LNCaP clone FGC (cell line): ENCODE measurements around the gene BABAM2.

ENCODE experiments used
- DNase-seq: peaks from one replicate; pipeline ENCODE4 v3.0.0-alpha.2; 2011; ENCODE audit warnings: low read depth
- H3K4me3 ChIP-seq: 2 replicates; pipeline ENCODE4 v1.5.1; 2011; ENCODE audit warnings: mild to moderate bottlenecking, low read depth, low read length, control low read depth
- TF ChIP-seq, protein P1 (sequence below): IDR thresholded peaks from 2 replicates; pipeline ENCODE4 v1.5.1; 2012; ENCODE audit warnings: mild to moderate bottlenecking; ENCODE audit not compliant: control insufficient read depth, insufficient read depth; ENCODE audit errors: extremely low read depth

Gene BABAM2

DNA sequence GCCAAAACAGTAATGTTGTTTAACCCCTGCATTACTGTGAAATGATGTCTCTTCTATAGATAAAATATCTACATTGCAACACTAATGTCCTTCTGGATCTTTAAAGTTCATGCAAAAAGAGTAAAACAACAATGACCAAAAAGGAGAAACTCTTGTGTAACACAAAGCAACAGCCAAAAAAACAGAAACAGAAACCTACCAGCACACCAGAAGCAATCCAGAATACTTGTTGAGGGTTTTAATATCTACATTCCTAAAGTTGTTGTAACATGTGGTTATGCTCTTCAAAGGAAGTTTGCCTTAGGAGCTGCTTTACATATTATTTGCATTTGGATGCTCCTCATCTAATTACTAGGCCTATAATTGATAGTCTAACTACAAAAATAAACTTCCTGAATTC lies 157.2 kb downstream of the BABAM2 start:
- no peak overlapping the region for H3K4me3 ChIP-seq
- TF ChIP-seq, protein P1, sequence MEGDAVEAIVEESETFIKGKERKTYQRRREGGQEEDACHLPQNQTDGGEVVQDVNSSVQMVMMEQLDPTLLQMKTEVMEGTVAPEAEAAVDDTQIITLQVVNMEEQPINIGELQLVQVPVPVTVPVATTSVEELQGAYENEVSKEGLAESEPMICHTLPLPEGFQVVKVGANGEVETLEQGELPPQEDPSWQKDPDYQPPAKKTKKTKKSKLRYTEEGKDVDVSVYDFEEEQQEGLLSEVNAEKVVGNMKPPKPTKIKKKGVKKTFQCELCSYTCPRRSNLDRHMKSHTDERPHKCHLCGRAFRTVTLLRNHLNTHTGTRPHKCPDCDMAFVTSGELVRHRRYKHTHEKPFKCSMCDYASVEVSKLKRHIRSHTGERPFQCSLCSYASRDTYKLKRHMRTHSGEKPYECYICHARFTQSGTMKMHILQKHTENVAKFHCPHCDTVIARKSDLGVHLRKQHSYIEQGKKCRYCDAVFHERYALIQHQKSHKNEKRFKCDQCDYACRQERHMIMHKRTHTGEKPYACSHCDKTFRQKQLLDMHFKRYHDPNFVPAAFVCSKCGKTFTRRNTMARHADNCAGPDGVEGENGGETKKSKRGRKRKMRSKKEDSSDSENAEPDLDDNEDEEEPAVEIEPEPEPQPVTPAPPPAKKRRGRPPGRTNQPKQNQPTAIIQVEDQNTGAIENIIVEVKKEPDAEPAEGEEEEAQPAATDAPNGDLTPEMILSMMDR: no peak
- DNase-seq: no peak

DNA sequence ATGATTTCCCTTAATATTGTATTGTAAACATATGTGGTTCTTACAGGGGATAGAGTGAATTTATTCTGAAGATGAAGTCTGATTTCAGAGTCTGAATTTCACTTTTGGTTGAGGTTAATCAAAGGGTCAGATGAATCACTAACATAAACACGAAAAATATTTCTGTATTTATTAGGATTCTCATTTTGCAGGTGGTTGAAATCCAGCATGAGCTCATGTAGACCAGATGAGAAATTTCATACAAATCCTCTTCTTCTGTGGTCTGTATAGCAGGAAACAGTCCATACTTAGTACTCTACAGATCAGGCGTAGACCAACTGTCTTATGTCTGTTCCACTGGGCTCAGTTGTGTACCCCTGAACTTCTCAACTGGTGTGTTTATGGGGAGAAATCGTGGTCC lies 157.8 kb downstream of the BABAM2 start:
- no peak overlapping the region for H3K4me3 ChIP-seq
- TF ChIP-seq, protein P1: no peak
- no peak for DNase-seq

DNA sequence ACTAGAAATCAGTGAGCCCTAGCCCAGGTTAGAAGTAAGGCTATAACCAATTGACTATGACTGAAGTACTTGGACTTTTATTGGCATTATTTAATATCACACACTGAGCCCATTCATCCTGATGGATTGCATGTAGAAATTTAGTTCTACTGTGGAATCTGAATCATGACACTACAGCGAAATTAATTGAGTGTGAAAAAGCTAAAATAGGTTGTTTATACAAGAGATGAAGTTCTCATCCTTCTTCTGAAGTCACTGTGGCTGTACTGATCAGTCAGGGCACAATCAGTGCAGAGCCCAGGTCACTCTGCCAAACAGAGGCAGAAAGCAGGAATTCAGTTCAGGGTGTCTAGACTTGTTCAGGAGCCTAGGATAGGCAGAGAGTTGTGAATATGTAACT lies 158.9 kb downstream of the BABAM2 start:
- no peak overlapping the region for H3K4me3 ChIP-seq
- DNase-seq: no peak
- TF ChIP-seq, protein P1: no peak

DNA sequence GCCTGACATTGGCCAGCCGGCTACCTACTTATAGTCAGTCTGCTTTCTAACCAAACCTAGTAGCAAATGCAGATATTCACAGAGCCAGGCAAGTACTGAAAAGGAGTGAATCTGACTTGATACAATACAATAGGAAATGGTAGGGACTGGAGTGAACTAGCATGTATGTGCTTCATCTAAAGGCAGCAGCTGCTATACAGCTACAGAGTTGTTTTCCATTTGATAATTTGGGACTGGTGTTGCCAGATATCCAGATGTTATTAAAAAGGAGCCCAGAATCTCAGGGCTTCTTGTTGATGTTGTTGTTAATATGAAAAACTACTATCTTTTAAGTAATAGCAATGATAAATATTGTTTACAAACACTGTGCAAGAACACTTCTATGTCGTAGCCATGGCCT lies 159.4 kb downstream of the BABAM2 start:
- no peak overlapping the region for H3K4me3 ChIP-seq
- TF ChIP-seq, protein P1: no peak
- DNase-seq: no peak

DNA sequence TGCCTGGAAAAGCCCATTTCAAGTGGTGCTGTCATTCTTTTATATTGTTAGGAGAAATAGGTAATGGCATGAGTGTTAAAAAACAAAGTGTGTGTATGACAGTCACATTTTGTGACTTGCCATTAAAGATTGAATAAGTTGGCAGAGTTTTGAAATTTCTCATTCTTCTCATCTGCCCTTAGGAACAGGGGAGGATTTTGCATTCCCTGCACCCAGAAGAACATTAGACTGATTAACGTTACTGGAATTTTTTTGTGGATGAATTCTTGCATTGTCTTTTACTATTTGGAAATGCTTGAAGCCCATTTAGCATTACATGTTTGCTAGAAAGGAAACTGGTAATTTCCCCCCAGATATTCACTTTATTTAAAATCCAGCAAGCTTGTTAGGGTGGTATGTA lies 162.2 kb downstream of the BABAM2 start:
- no peak overlapping the region for H3K4me3 ChIP-seq
- TF ChIP-seq, protein P1: no peak
- no peak for DNase-seq

DNA sequence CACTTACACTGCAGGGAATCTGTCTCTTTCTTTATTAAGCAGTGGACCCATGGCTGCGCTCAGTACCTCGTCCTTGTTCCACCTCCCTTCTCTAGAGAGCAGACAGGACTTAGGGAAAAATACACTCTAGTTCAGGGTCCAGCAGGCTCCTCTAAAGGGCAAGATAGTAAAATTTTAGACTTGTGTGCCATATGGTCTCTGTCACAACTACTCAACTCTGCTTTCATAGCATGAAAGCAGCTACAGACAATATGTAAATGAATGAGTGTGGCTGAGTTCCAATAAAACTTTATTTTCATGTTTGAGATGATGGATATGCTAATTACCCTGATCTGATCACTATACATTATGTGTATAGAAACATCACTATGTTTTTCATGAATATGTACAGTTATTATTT lies 163.1 kb downstream of the BABAM2 start:
- H3K4me3 ChIP-seq: no peak overlapping the region
- TF ChIP-seq, protein P1: no peak
- no peak for DNase-seq

DNA sequence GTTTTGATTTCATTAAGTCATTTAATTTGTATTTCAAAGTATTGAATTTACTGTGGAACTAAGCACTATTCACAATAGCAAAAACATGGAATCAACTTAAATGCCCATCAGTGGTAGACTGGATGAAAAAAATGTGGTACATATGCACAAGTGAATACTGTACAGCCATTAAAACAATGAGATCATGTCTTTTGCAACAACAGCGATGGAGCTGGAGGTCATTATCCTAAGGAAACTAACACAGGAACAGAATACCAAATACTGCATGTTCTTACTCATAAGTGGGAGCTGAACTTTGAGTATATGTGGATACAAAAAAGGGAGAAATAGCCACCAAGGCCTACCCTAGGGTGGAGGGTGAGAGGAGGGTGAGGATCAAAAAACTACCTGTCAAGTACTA lies 164.4 kb downstream of the BABAM2 start:
- no peak overlapping the region for H3K4me3 ChIP-seq
- no peak for DNase-seq
- TF ChIP-seq, protein P1: no peak
